ENCODE measurements around the gene GRK3.
"Not testable (repeated sequence)": the region's sequence is repeated elsewhere in the genome, so short reads cannot be mapped to it uniquely, and the experiment has no call there.

Gene GRK3

DNA sequence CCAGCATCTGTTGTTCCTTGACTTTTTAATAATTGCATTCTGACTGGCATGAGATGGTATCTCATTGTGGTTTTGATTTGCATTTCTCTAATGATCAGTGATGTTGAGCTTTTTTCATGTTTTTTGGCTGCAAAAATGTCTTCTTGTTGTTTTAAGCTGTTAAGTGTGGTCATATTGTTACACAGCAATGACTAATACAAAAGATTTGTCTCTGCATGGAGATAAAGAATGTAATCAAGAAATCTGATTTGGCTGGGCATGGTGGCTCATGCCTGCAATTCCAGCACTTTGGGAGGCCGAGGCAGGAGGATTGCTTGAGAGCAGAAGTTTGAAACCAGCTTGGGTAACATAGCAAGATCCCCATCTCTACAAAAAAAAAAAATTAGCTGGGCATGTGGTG lies 12.1 kb upstream of the GRK3 start:
- DNase-seq = peak; percentile 86

GRCh38 chr22:25553131-25553530 lies 11.3 kb upstream of the GRK3 start:
- DNase-seq = no peak

- no peak for DNase-seq
These were observed 10.2 kb upstream of the GRK3 start for GRCh38 chr22:25554238-25554671.

GRCh38 chr22:25554689-25555088 lies 9.8 kb upstream of the GRK3 start:
- no peak for DNase-seq

- DNase-seq = peak; percentile 36
These were observed 8.9 kb upstream of the GRK3 start for GRCh38 chr22:25555586-25555985.

GRCh38 chr22:25557218-25557617 lies 7.3 kb upstream of the GRK3 start:
- no peak for DNase-seq

DNA sequence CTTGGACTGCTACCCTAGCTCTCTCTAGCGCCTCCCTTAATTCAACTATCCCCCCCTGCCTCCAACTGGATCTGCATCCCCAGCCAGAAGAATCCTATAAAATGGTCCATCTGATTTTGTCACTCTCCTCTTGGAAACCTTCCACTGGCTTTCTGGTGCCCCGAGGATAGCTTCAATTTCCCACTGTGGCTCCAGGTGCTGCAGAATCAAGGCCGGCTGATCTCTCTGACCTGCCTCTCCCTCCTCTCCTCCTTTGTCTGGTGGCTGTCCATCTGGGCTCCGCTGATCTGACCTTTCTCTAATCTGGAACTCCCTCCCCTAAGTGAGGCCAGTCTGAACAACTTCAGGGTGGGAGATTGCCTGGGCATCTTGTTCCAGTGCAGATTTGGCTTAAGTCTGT lies 6.1 kb upstream of the GRK3 start:
- DNase-seq = no peak

- DNase-seq = not testable (repeated sequence)
These were observed 4.6 kb upstream of the GRK3 start for GRCh38 chr22:25559910-25560309.

DNA sequence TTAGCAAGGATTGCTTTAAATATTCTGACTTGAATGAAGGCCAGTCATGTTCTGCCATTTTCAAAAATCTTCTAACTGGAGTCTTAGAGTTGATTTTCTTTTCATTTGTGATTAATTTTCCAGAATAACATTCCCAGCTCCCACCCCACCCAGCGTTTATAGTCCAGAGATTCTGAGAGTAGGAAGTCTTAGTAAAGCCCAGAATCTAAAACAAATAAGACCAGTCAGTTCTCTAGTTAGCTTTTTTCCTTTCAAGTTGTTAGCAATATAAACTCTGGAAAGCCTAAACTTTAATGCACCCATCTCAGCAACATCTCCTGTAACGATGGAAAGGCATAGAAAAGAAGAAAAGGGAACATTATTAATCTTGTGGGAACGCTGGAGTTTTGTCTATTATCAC lies 3.3 kb upstream of the GRK3 start:
- not testable (repeated sequence) for DNase-seq

GRCh38 chr22:25561927-25562326 lies 2.5 kb upstream of the GRK3 start:
- not testable (repeated sequence) for DNase-seq

DNA sequence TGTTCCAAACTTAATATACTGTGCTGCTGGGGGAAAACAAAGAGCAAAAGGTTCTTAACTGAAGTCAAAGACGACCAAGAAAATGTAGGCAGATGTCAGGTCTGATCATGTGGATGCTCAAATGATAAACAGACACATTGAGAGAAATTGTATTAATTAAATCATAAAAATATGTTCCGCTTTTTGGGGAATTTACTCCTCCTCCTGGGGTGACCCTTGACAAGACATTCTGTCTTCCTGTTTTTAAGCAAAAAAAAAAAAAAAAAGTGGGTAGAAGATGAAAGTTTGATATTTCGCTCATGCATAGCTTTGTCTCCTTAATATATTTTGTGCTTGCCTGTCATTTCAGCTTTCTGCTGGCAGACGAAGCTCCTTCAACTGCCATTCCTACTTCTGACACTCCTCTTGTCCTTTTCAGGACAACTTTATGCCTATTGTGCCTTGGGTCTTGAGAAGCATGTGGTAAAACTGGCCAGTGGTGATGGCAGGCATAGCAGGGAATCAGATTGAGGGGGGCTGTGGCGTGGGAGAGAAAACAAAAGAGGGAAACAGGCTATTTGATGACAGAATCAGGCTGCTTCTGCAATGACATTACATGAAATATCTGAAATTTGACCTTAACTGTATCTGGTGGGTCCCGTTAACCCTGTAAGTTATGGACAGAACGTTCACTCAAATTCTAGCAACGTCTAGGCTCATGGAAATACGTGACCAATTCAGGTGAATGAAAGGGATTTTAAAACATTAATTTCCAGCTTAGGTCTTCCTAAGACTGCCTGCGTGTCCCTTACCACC lies 1.3 kb upstream of the GRK3 start:
- DNase-seq = not testable (repeated sequence)

GRCh38 chr22:25563761-25564319 lies 635 bp upstream of the GRK3 start:
- no peak for DNase-seq

GRCh38 chr22:25564979-25565677 lies 653 bp downstream of the GRK3 start:
- DNase-seq = peak; percentile 18

GRCh38 chr22:25566186-25566897 lies 1.9 kb downstream of the GRK3 start:
- DNase-seq = no peak

DNA sequence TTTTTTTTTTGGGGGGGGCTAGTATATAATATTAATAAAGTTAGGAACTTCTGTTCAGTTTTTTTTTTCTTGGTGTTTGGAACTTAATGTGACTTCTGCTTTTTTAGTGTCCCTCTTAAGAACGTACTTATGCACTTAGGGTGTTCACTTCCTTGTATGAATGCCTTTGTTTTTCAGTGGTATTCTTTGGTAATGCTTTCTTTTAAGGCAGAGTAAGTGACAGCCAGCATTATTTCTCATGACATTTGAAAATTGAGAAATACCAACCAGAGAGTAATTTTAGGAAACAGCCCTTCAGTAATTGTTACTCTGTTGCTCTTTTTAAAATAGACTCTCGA lies 2.4 kb downstream of the GRK3 start:
- DNase-seq = no peak

GRCh38 chr22:25567251-25567675 lies 2.8 kb downstream of the GRK3 start:
- DNase-seq = no peak

- not testable (repeated sequence) for DNase-seq
These were observed 3.6 kb downstream of the GRK3 start for GRCh38 chr22:25568066-25568465.

DNA sequence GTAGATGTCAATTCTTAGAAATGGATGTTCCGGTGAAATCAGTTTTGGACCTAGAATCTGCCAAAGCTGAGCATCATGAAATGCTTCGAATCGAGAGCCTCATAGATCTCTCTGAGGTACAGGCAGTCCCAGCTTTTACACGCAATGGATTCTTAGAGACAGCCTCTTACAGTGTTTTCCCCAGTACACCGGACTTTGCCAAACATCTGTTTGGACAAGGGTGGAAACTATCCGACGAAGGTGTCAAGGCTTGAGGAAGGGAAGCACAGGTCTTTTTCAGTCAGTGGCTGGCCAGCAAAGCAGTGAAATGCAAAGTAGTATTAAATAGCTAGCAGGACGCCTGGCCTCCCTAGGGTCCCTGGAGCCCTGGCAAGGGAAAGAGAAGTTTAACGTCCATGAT lies 4.9 kb downstream of the GRK3 start:
- no peak for DNase-seq

- DNase-seq = no peak
These were observed 5.5 kb downstream of the GRK3 start for GRCh38 chr22:25569983-25570382.

GRCh38 chr22:25570486-25570885 lies 6.0 kb downstream of the GRK3 start:
- no peak for DNase-seq

- not testable (repeated sequence) for DNase-seq
These were observed 7.7 kb downstream of the GRK3 start for GRCh38 chr22:25571969-25572707.

- DNase-seq = no peak
These were observed 8.3 kb downstream of the GRK3 start for GRCh38 chr22:25572708-25573171.
